ENCODE measurements around the gene ALOX15B.

GRCh38 chr17:8075081-8075480 lies 36.2 kb downstream of the ALOX15B start:
- TF ChIP-seq, protein P1, sequence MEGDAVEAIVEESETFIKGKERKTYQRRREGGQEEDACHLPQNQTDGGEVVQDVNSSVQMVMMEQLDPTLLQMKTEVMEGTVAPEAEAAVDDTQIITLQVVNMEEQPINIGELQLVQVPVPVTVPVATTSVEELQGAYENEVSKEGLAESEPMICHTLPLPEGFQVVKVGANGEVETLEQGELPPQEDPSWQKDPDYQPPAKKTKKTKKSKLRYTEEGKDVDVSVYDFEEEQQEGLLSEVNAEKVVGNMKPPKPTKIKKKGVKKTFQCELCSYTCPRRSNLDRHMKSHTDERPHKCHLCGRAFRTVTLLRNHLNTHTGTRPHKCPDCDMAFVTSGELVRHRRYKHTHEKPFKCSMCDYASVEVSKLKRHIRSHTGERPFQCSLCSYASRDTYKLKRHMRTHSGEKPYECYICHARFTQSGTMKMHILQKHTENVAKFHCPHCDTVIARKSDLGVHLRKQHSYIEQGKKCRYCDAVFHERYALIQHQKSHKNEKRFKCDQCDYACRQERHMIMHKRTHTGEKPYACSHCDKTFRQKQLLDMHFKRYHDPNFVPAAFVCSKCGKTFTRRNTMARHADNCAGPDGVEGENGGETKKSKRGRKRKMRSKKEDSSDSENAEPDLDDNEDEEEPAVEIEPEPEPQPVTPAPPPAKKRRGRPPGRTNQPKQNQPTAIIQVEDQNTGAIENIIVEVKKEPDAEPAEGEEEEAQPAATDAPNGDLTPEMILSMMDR (conservative IDR thresholded peaks at IDR 0.05), result no peak
- no peak for TF ChIP-seq EZH2 (IDR thresholded peaks at IDR 0.05; ENCODE audit: low read depth)

Measured in PC-9 (cell line).